ENCODE data around the gene CCSER2.

Gene CCSER2

DNA sequence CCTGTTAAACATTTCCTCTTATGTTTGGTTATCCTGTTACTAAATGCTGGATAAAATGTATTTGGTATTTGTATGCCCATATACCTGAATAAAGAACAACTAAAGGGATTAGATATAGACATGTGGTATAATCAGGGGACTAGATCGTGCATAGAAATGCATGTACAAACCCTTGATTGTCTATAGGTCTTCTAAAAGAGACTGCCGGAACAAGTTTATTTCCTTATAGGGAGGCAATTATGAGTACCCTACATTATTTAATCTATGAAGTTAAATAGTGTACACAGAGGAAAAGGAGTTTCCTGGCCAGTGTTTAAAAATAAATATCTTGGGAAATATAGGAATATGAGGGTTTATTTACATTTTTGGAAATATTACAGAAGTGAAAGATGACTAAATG lies 44.6 kb downstream of the CCSER2 start:
- Histone ChIP-seq H3K9me2 (replicated peaks; ENCODE audit: low read depth, low read length) (no peaks in the 10 kb centered on the region), H4K20me1 (ENCODE audit: insufficient read depth, low read length, poor library complexity, severe bottlenecking) (no peaks in the 10 kb centered on the region), H3K4me3 (ENCODE audit: low read length, poor library complexity, severe bottlenecking) (no peak overlapping the region), H3K79me2 (ENCODE audit: insufficient read depth, low read length) (peaks cover 11% of the 10 kb centered on the region; the same call in 1 of the 2 replicates), H3K4me2 (ENCODE audit: low read depth, low read length, poor library complexity, severe bottlenecking) (no peak overlapping the region), H3K36me3 (ENCODE audit: insufficient read depth, low read length) (peaks cover 29% of the 10 kb centered on the region; the same call in 1 of the 2 replicates), H3K4me1 (ENCODE audit: insufficient read depth, low read length, poor library complexity, severe bottlenecking) (no peaks in the 10 kb centered on the region), H3K27me3 (ENCODE audit: insufficient read depth, low read length, poor library complexity, severe bottlenecking) (no peaks in the 10 kb centered on the region), H3K9ac (ENCODE audit: low read depth, low read length, poor library complexity, severe bottlenecking) (no peak overlapping the region), H3F3A (ENCODE audit: low read depth) (no peaks in the 10 kb centered on the region), H3K9me3 (ENCODE audit: insufficient read depth, low read depth, low read length) (no peaks in the 10 kb centered on the region), H2AFZ (ENCODE audit: low read length) (no peak overlapping the region)
- TF ChIP-seq CTCF (conservative IDR thresholded peaks at IDR 0.05; ENCODE audit: low read length) = no peak
- no peak for TF ChIP-seq EZH2phosphoT487 (IDR thresholded peaks at IDR 0.05; ENCODE audit: borderline replicate concordance)

- no peaks in the 10 kb centered on the region for H4K20me1 ChIP-seq (ENCODE audit: insufficient read depth, low read length, poor library complexity, severe bottlenecking)
- peaks cover 3% of the 10 kb centered on the region; the same call in 1 of the 2 replicates for H3K79me2 ChIP-seq (ENCODE audit: insufficient read depth, low read length)
- H2AFZ ChIP-seq (ENCODE audit: low read length) = no peak overlapping the region
- H3F3A ChIP-seq (ENCODE audit: low read depth) = no peaks in the 10 kb centered on the region
- peaks cover 29% of the 10 kb centered on the region; the same call in 1 of the 2 replicates for H3K36me3 ChIP-seq (ENCODE audit: insufficient read depth, low read length)
- no peak overlapping the region for H3K4me2 ChIP-seq (ENCODE audit: low read depth, low read length, poor library complexity, severe bottlenecking)
- H3K4me1 ChIP-seq (ENCODE audit: insufficient read depth, low read length, poor library complexity, severe bottlenecking) = no peaks in the 10 kb centered on the region
- H3K9ac ChIP-seq (ENCODE audit: low read depth, low read length, poor library complexity, severe bottlenecking) = no peak overlapping the region
- no peak overlapping the region for H3K4me3 ChIP-seq (ENCODE audit: low read length, poor library complexity, severe bottlenecking)
- TF ChIP-seq CTCF (conservative IDR thresholded peaks at IDR 0.05; ENCODE audit: low read length) (no peak), EZH2phosphoT487 (IDR thresholded peaks at IDR 0.05; ENCODE audit: borderline replicate concordance) (no peak)
- H3K27me3 ChIP-seq (ENCODE audit: insufficient read depth, low read length, poor library complexity, severe bottlenecking) = no peaks in the 10 kb centered on the region
- no peaks in the 10 kb centered on the region for H3K9me3 ChIP-seq (ENCODE audit: insufficient read depth, low read depth, low read length)
- H3K9me2 ChIP-seq (replicated peaks; ENCODE audit: low read depth, low read length) = no peaks in the 10 kb centered on the region
Measured at GRCh38 chr10:84374455-84374854, 46.1 kb downstream of the CCSER2 start.

DNA sequence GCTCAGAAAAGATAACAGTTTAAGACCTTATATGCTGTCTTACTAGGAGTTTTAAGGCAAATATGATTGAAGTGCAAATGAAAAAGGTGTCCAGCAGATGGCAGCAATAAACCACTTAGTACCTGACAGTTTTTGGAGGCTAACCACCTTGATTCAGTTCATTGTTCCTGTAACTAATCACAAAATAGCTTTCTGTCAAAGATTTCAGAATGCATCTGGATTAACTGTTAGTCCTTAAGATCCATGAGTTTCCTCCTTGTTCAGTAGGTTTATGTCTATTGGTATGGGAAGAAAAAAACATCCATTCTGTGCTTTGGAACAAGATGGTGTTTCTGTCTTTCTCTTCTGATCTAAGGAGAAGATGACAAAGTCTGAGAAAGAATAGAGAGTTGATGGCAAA lies 46.6 kb downstream of the CCSER2 start:
- Histone ChIP-seq H3K9me2 (replicated peaks; ENCODE audit: low read depth, low read length) (no peaks in the 10 kb centered on the region), H3K27me3 (ENCODE audit: insufficient read depth, low read length, poor library complexity, severe bottlenecking) (no peaks in the 10 kb centered on the region), H3K79me2 (ENCODE audit: insufficient read depth, low read length) (no peaks in the 10 kb centered on the region; the same call in 1 of the 2 replicates), H2AFZ (ENCODE audit: low read length) (no peak overlapping the region), H3K36me3 (ENCODE audit: insufficient read depth, low read length) (peaks cover 29% of the 10 kb centered on the region; the same call in 1 of the 2 replicates), H3K4me2 (ENCODE audit: low read depth, low read length, poor library complexity, severe bottlenecking) (no peak overlapping the region), H3K4me1 (ENCODE audit: insufficient read depth, low read length, poor library complexity, severe bottlenecking) (no peaks in the 10 kb centered on the region), H3K4me3 (ENCODE audit: low read length, poor library complexity, severe bottlenecking) (no peak overlapping the region), H3F3A (ENCODE audit: low read depth) (no peaks in the 10 kb centered on the region), H3K9me3 (ENCODE audit: insufficient read depth, low read depth, low read length) (no peaks in the 10 kb centered on the region), H3K9ac (ENCODE audit: low read depth, low read length, poor library complexity, severe bottlenecking) (no peak overlapping the region), H4K20me1 (ENCODE audit: insufficient read depth, low read length, poor library complexity, severe bottlenecking) (no peaks in the 10 kb centered on the region)
- peak; percentile 84 for TF ChIP-seq CTCF (conservative IDR thresholded peaks at IDR 0.05; ENCODE audit: low read length)
- TF ChIP-seq EZH2phosphoT487 (IDR thresholded peaks at IDR 0.05; ENCODE audit: borderline replicate concordance) = no peak

Data from Loucy (cell line).